WTC11 (cell line): ENCODE results near the gene PLET1.

Experiments used
- IRF2 ChIP-seq: sonication (generic); formaldehyde crosslinking; IDR thresholded peaks from 2 replicates; pipeline ENCODE4 v1.8.0; 2022; ENCODE audit warnings: low read depth, missing genetic modification reagents, borderline replicate concordance
- NR2C2 ChIP-seq: sonication (generic); formaldehyde crosslinking; IDR thresholded peaks from 2 replicates; pipeline ENCODE4 v1.8.0; 2022; ENCODE audit warnings: mild to moderate bottlenecking, missing genetic modification reagents
- TEAD4 ChIP-seq: sonication (generic); formaldehyde crosslinking; IDR thresholded peaks from 2 replicates; pipeline ENCODE4 v1.8.0; 2022; ENCODE audit warnings: mild to moderate bottlenecking, missing genetic modification reagents
- TF ChIP-seq, protein P1 (sequence below): fragments of 200-600 bp; IDR thresholded peaks from 2 replicates; pipeline ENCODE4 v1.8.0; 2022; ENCODE audit warnings: antibody characterized with exemption
- TF ChIP-seq, protein P2 (sequence below): sonication (generic); formaldehyde crosslinking; IDR thresholded peaks from 2 replicates; pipeline ENCODE4 v1.8.1; 2023; ENCODE audit warnings: mild to moderate bottlenecking, missing genetic modification reagents, moderate library complexity
- TF ChIP-seq, protein P3 (sequence below): sonication (generic); formaldehyde crosslinking; IDR thresholded peaks from 2 replicates; pipeline ENCODE4 v1.8.0; 2022; ENCODE audit warnings: mild to moderate bottlenecking, missing genetic modification reagents
- TF ChIP-seq, protein P4 (sequence below): sonication (generic); formaldehyde crosslinking; IDR thresholded peaks from 2 replicates; pipeline ENCODE4 v1.8.1; 2023; ENCODE audit warnings: mild to moderate bottlenecking, moderate library complexity, missing genetic modification reagents

DNA sequence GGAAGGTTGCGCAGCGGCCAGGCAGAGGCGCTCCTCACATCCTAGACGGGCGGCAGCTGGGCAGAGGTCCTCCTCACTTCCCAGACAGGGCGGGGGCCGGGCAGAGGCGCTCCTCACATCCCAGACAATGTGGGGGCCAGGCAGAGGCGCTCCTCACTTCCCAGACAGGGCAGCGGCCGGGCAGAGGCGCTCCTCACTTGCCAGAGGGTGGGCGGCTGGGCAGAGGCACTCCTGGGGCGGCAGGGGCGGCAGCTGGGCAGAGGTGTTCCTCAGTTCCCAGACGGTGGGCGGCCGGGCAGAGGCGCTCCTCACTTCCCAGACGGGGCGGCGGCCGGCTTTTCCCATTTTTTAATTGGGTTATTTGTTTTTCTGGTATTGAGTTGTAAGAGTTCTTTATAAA is 54.6 kb downstream of the PLET1 start:
- TF ChIP-seq, protein P1, sequence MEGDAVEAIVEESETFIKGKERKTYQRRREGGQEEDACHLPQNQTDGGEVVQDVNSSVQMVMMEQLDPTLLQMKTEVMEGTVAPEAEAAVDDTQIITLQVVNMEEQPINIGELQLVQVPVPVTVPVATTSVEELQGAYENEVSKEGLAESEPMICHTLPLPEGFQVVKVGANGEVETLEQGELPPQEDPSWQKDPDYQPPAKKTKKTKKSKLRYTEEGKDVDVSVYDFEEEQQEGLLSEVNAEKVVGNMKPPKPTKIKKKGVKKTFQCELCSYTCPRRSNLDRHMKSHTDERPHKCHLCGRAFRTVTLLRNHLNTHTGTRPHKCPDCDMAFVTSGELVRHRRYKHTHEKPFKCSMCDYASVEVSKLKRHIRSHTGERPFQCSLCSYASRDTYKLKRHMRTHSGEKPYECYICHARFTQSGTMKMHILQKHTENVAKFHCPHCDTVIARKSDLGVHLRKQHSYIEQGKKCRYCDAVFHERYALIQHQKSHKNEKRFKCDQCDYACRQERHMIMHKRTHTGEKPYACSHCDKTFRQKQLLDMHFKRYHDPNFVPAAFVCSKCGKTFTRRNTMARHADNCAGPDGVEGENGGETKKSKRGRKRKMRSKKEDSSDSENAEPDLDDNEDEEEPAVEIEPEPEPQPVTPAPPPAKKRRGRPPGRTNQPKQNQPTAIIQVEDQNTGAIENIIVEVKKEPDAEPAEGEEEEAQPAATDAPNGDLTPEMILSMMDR: no peak
- TF ChIP-seq TEAD4 (CRISPR knock-in tag) (no peak), IRF2 (CRISPR knock-in tag) (no peak), NR2C2 (no peak)
- TF ChIP-seq, protein P2, sequence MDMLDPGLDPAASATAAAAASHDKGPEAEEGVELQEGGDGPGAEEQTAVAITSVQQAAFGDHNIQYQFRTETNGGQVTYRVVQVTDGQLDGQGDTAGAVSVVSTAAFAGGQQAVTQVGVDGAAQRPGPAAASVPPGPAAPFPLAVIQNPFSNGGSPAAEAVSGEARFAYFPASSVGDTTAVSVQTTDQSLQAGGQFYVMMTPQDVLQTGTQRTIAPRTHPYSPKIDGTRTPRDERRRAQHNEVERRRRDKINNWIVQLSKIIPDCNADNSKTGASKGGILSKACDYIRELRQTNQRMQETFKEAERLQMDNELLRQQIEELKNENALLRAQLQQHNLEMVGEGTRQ (CRISPR knock-in tag): no peak
- TF ChIP-seq, protein P3, sequence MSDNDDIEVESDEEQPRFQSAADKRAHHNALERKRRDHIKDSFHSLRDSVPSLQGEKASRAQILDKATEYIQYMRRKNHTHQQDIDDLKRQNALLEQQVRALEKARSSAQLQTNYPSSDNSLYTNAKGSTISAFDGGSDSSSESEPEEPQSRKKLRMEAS (CRISPR knock-in tag): no peak
- TF ChIP-seq, protein P4, sequence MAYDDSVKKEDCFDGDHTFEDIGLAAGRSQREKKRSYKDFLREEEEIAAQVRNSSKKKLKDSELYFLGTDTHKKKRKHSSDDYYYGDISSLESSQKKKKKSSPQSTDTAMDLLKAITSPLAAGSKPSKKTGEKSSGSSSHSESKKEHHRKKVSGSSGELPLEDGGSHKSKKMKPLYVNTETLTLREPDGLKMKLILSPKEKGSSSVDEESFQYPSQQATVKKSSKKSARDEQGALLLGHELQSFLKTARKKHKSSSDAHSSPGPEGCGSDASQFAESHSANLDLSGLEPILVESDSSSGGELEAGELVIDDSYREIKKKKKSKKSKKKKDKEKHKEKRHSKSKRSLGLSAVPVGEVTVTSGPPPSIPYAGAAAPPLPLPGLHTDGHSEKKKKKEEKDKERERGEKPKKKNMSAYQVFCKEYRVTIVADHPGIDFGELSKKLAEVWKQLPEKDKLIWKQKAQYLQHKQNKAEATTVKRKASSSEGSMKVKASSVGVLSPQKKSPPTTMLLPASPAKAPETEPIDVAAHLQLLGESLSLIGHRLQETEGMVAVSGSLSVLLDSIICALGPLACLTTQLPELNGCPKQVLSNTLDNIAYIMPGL (CRISPR knock-in tag): no peak
